OCI-LY3 (cell line): Measurements from ENCODE around the gene TMEM234.

ENCODE experiments used
- H2AFZ ChIP-seq: fragments of 200-600, 300-600 bp; shearing (Covaris generic); 2 replicates; pipeline ENCODE4 v1.6.0; 2014; ENCODE audit warnings: antibody characterized with exemption, low read depth, low read length
- H3K27ac ChIP-seq: fragments of 200-600, 300-600 bp; sonication (generic); 2 replicates; pipeline ENCODE4 v1.5.1; 2014; ENCODE audit warnings: mild to moderate bottlenecking, low read length, moderate library complexity, mixed read lengths
- H3K27me3 ChIP-seq: fragments of 200-600, 300-600 bp; sonication (generic); 2 replicates; pipeline ENCODE4 v1.6.1; 2014; ENCODE audit warnings: low read depth, low read length, mixed read lengths
- H3K36me3 ChIP-seq: fragments of 200-600, 300-600 bp; sonication (generic); replicated peaks from 2 replicates; pipeline ENCODE3; 2014; ENCODE audit warnings: low read depth, low read length, mixed read lengths
- H3K4me1 ChIP-seq: fragments of 300-600, 200-600 bp; sonication (generic); 2 replicates; pipeline ENCODE4 v1.6.1; 2014; ENCODE audit warnings: low read length, mixed read lengths
- H3K4me2 ChIP-seq: fragments of 200-600, 300-600 bp; sonication (generic); 2 replicates; pipeline ENCODE4 v1.6.1; 2014; ENCODE audit warnings: low read length, mixed read lengths
- H3K4me3 ChIP-seq: fragments of 300-600, 200-600 bp; sonication (generic); 2 replicates; pipeline ENCODE4 v1.5.1; 2014; ENCODE audit warnings: antibody characterized with exemption, mild to moderate bottlenecking, low read length, moderate library complexity
- H3K79me2 ChIP-seq: fragments of 300-600, 200-600 bp; shearing (Covaris generic); 2 replicates; pipeline ENCODE4 v1.6.1; 2014; ENCODE audit warnings: mild to moderate bottlenecking, low read length, mixed read lengths
- H3K9ac ChIP-seq: fragments of 300-600, 200-600 bp; shearing (Covaris generic); 2 replicates; pipeline ENCODE4 v1.6.0; 2014; ENCODE audit warnings: mild to moderate bottlenecking, low read length, moderate library complexity
- H3K9me3 ChIP-seq: fragments of 200-600, 300-600 bp; shearing (Covaris generic); 2 replicates; pipeline ENCODE4 v1.6.1; 2014; ENCODE audit warnings: low read length, mixed read lengths; ENCODE audit not compliant: insufficient read depth
- H4K20me1 ChIP-seq: fragments of 200-600, 300-600 bp; sonication (generic); 2 replicates; pipeline ENCODE4 v1.6.1; 2016; ENCODE audit warnings: low read length, mixed read lengths; ENCODE audit not compliant: insufficient read depth
- CTCF ChIP-seq: fragments of 200-600, 300-600 bp; sonication (generic); IDR thresholded peaks from 2 replicates; pipeline ENCODE4 v1.5.1; 2014; ENCODE audit warnings: antibody characterized with exemption, low read length, low read depth
- EZH2phosphoT487 ChIP-seq: fragments of 200-600 bp; shearing (Covaris generic); IDR thresholded peaks from 2 replicates; pipeline ENCODE4 v1.6.1; 2018; ENCODE audit warnings: antibody characterized with exemption, mixed run types, low read depth

TMEM234 gene

GRCh38 chr1:32182060-32182459, 40.1 kb downstream of the TMEM234 start:
- no peak overlapping the region for H3K27ac ChIP-seq
- H3K79me2 ChIP-seq = peaks cover 66% of the 10 kb centered on the region

GRCh38 chr1:32181563-32181962, 40.6 kb downstream of the TMEM234 start:
- Histone ChIP-seq H3K27me3 (no peaks in the 10 kb centered on the region), H3K27ac (no peak overlapping the region), H3K36me3 (peaks cover 36% of the 10 kb centered on the region), H3K79me2 (peaks cover 62% of the 10 kb centered on the region), H3K9ac (no peak overlapping the region), H3K4me1 (peaks cover 18% of the 10 kb centered on the region), H4K20me1 (peaks cover 2% of the 10 kb centered on the region; the same call in 1 of the 2 replicates), H2AFZ (no peak overlapping the region), H3K4me3 (no peak overlapping the region), H3K9me3 (no peaks in the 10 kb centered on the region), H3K4me2 (no peak overlapping the region)
- TF ChIP-seq CTCF = no peak
- no peak for TF ChIP-seq EZH2phosphoT487

More at GRCh38 chr1:32182060-32182459, 40.1 kb downstream of the TMEM234 start:
- H3K4me1 ChIP-seq = peaks cover 18% of the 10 kb centered on the region
- no peaks in the 10 kb centered on the region for H3K9me3 ChIP-seq
- TF ChIP-seq EZH2phosphoT487 (no peak), CTCF (no peak)
- peaks cover 38% of the 10 kb centered on the region for H3K36me3 ChIP-seq
- no peak overlapping the region for H2AFZ ChIP-seq
- H4K20me1 ChIP-seq = peaks cover 2% of the 10 kb centered on the region; the same call in 1 of the 2 replicates
- H3K4me2 ChIP-seq = no peak overlapping the region
- H3K27me3 ChIP-seq = no peaks in the 10 kb centered on the region
- H3K9ac ChIP-seq = no peak overlapping the region
- no peak overlapping the region for H3K4me3 ChIP-seq

GRCh38 chr1:32181065-32181464, 41.1 kb downstream of the TMEM234 start:
- Histone ChIP-seq H4K20me1 (peaks cover 1% of the 10 kb centered on the region; the same call in 1 of the 2 replicates), H3K9me3 (no peaks in the 10 kb centered on the region), H3K79me2 (peaks cover 57% of the 10 kb centered on the region), H3K4me1 (peaks cover 18% of the 10 kb centered on the region), H3K27ac (peak overlapping the region; percentile 76; the same call in 1 of the 2 replicates), H3K9ac (peak overlapping the region; percentile 96), H3K27me3 (no peaks in the 10 kb centered on the region), H2AFZ (no peak overlapping the region), H3K4me3 (peak overlapping the region; percentile 94), H3K4me2 (peak overlapping the region; percentile 94), H3K36me3 (peaks cover 31% of the 10 kb centered on the region)
- TF ChIP-seq CTCF (no peak), EZH2phosphoT487 (no peak)

- Histone ChIP-seq H3K4me1 (peaks cover 18% of the 10 kb centered on the region), H3K27me3 (no peaks in the 10 kb centered on the region), H3K36me3 (peaks cover 30% of the 10 kb centered on the region), H4K20me1 (no peaks in the 10 kb centered on the region; the same call in 1 of the 2 replicates), H2AFZ (no peak overlapping the region), H3K9me3 (no peaks in the 10 kb centered on the region), H3K27ac (peak overlapping the region; percentile 76), H3K79me2 (peaks cover 52% of the 10 kb centered on the region), H3K4me2 (peak overlapping the region; percentile 94), H3K9ac (peak overlapping the region; percentile 96), H3K4me3 (peak overlapping the region; percentile 94)
- TF ChIP-seq EZH2phosphoT487 = no peak
These were observed 41.7 kb downstream of the TMEM234 start for GRCh38 chr1:32180186-32181060.
